ENCODE results near the gene SIPA1L3. TPM values are rescaled to one million over a fixed set of nuclear protein-coding genes. Genes with fewer than 3 reads are reported as not detected.

Gene SIPA1L3
- total and polyA plus RNA-seq, 4 donors = 9.6 to 50.5 (median 27.6) TPM

GRCh38 chr19:37959665-37960114, 52.7 kb downstream of the SIPA1L3 start:
- TF ChIP-seq CTCF (IDR thresholded peaks at IDR 0.05; ENCODE audit: control extremely low read depth, extremely low read depth) = no peak
- no peaks in the 10 kb centered on the region for H3K36me3 ChIP-seq (ENCODE audit: control insufficient read depth in 4 of 4, insufficient read depth in 4 of 4, low read length in 4 of 4)
- no peak overlapping the region for H3K9ac ChIP-seq (ENCODE audit: insufficient read depth in 1 of 2, low read length in 2 of 2)
- H3K4me3 ChIP-seq = no peak overlapping the region
- 84 to 86% methylated on average over 3 of the region's 3 CpGs for WGBS, 2 donors
- H3K27ac ChIP-seq (ENCODE audit: low read depth in 1 of 2, low read length in 1 of 2) = no peak overlapping the region
- ATAC-seq (ENCODE audit: insufficient read depth, low FRiP score) = no peak
- no peaks in the 10 kb centered on the region for H3K27me3 ChIP-seq (ENCODE audit: control insufficient read depth in 3 of 3, insufficient read depth in 3 of 3, low read length in 2 of 3)
- peaks cover 0 to 4% (median 0%) of the 10 kb centered on the region in 4 donors for H3K9me3 ChIP-seq (ENCODE audit: control insufficient read depth in 4 of 4, insufficient read depth in 3 of 4, low read length in 3 of 4)
- H3K4me1 ChIP-seq (ENCODE audit: control insufficient read depth in 5 of 5, insufficient read depth in 5 of 5, low read length in 5 of 5) = peaks cover 0 to 5% (median 0%) of the 10 kb centered on the region in 5 donors
- no peak for DNase-seq

- no peak overlapping the region for H3K9ac ChIP-seq (ENCODE audit: insufficient read depth in 1 of 2, low read length in 2 of 2)
- no peaks in the 10 kb centered on the region for H3K36me3 ChIP-seq (ENCODE audit: control insufficient read depth in 4 of 4, insufficient read depth in 4 of 4, low read length in 4 of 4)
- no peaks in the 10 kb centered on the region for H3K27me3 ChIP-seq (ENCODE audit: control insufficient read depth in 3 of 3, insufficient read depth in 3 of 3, low read length in 2 of 3)
- H3K4me1 ChIP-seq (ENCODE audit: control insufficient read depth in 5 of 5, insufficient read depth in 5 of 5, low read length in 5 of 5) = peaks cover 0 to 5% (median 0%) of the 10 kb centered on the region in 5 donors
- 97% methylated on average over 4 of the region's 4 CpGs for WGBS, 2 donors
- ATAC-seq (ENCODE audit: insufficient read depth, low FRiP score) (no peak), DNase-seq (no peak)
- peaks cover 0 to 4% (median 0%) of the 10 kb centered on the region in 4 donors for H3K9me3 ChIP-seq (ENCODE audit: control insufficient read depth in 4 of 4, insufficient read depth in 3 of 4, low read length in 3 of 4)
- no peak for TF ChIP-seq CTCF (IDR thresholded peaks at IDR 0.05; ENCODE audit: control extremely low read depth, extremely low read depth)
- H3K27ac ChIP-seq (ENCODE audit: low read depth in 1 of 2, low read length in 1 of 2) = no peak overlapping the region
- H3K4me3 ChIP-seq = no peak overlapping the region
Observed at GRCh38 chr19:37961198-37961597, 54.2 kb downstream of the SIPA1L3 start.

- H3K4me1 ChIP-seq (ENCODE audit: control insufficient read depth in 5 of 5, insufficient read depth in 5 of 5, low read length in 5 of 5) = peaks cover 0 to 10% (median 0%) of the 10 kb centered on the region in 5 donors
- no peaks in the 10 kb centered on the region for H3K27me3 ChIP-seq (ENCODE audit: control insufficient read depth in 3 of 3, insufficient read depth in 3 of 3, low read length in 2 of 3)
- no peak overlapping the region for H3K4me3 ChIP-seq
- no peak for ATAC-seq (ENCODE audit: insufficient read depth, low FRiP score)
- no peak for TF ChIP-seq CTCF (IDR thresholded peaks at IDR 0.05; ENCODE audit: control extremely low read depth, extremely low read depth)
- H3K9me3 ChIP-seq (ENCODE audit: control insufficient read depth in 4 of 4, insufficient read depth in 3 of 4, low read length in 3 of 4) = peaks cover 0 to 4% (median 0%) of the 10 kb centered on the region in 4 donors
- no peak overlapping the region for H3K9ac ChIP-seq (ENCODE audit: insufficient read depth in 1 of 2, low read length in 2 of 2)
- no peak overlapping the region for H3K27ac ChIP-seq (ENCODE audit: low read depth in 1 of 2, low read length in 1 of 2)
- no peak for DNase-seq
- H3K36me3 ChIP-seq (ENCODE audit: control insufficient read depth in 4 of 4, insufficient read depth in 4 of 4, low read length in 4 of 4) = no peaks in the 10 kb centered on the region
- WGBS, 2 donors = 67 to 80% methylated on average over 4 of the region's 4 CpGs
Observed at GRCh38 chr19:37963190-37963936, 56.4 kb downstream of the SIPA1L3 start.

All from lung (tissue), 12 donors.